ENCODE data around the gene AADACL3. TPM values are rescaled to one million over a fixed set of nuclear protein-coding genes. Genes with fewer than 3 reads are reported as not detected.

Gene AADACL3
- total and polyA plus RNA-seq, 2 experiments from 2014 or later = 0.10 TPM; not detected in 1

GRCh38 chr1:12757836-12758235 is 41.9 kb downstream of the AADACL3 start:
- Histone ChIP-seq H3K9me3 (ENCODE audit: low read depth) (no peaks in the 10 kb centered on the region), H3K79me2 (no peaks in the 10 kb centered on the region), H3K4me2 (no peak overlapping the region), H2AFZ (no peak overlapping the region), H4K20me1 (ENCODE audit: insufficient read depth, poor library complexity, severe bottlenecking) (no peaks in the 10 kb centered on the region), H3K9me2 (replicated peaks; ENCODE audit: insufficient read depth) (no peaks in the 10 kb centered on the region), H3K27me3 (no peaks in the 10 kb centered on the region), H3K36me3 (replicated peaks; ENCODE audit: insufficient read depth, low read depth) (no peaks in the 10 kb centered on the region), H3K27ac (no peak overlapping the region), H3K4me3 (no peak overlapping the region), H3K4me1 (ENCODE audit: insufficient read depth) (peaks cover 8% of the 10 kb centered on the region)
- no peak for DNase-seq (ENCODE audit: low spot score)
- WGBS (ENCODE audit: low lambda C conversion rate, missing lambda C conversion rate) = 86% methylated on average over 6 of the region's 6 CpGs
- no peak for TF ChIP-seq CTCF (IDR thresholded peaks at IDR 0.05; ENCODE audit: poor library complexity)
- TF ChIP-seq EZH2phosphoT487 (IDR thresholded peaks at IDR 0.05; ENCODE audit: low read depth, severe bottlenecking, unreplicated experiment) = no peak
- no peak for TF ChIP-seq EZH2 (IDR thresholded peaks at IDR 0.05; ENCODE audit: borderline replicate concordance)

DNA sequence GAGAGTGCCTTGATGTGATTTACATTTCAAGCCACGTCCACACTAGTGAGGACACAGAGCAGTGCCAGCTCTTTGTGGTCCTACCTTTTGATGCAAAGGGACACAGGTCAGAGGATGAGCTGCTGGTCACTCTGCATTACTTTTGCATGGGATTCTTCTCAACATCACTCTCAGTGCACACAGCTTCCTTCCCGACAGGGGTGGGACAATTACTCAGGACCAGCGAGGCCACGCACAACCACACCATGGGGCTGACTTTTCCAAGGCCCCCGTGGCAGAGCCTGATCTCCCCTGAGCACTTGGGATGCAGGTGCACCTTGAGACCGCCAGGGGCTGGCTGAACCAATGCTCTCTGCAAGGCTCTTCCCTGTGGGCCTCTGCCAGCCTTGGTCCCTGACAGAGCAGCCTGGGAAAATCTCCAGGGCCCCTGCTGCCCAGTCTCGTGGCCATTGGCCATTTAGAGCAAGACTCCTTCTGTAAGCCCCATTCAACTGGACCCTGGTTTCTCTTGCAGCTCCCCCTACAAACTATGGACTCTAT is 44.4 kb downstream of the AADACL3 start:
- 66% methylated on average over 7 of the region's 7 CpGs for WGBS (ENCODE audit: low lambda C conversion rate, missing lambda C conversion rate)
- no peaks in the 10 kb centered on the region for H3K79me2 ChIP-seq
- H3K4me3 ChIP-seq = no peak overlapping the region
- H3K4me1 ChIP-seq (ENCODE audit: insufficient read depth) = peaks cover 8% of the 10 kb centered on the region
- TF ChIP-seq EZH2 (IDR thresholded peaks at IDR 0.05; ENCODE audit: borderline replicate concordance) (no peak), CTCF (IDR thresholded peaks at IDR 0.05; ENCODE audit: poor library complexity) (no peak), EZH2phosphoT487 (IDR thresholded peaks at IDR 0.05; ENCODE audit: low read depth, severe bottlenecking, unreplicated experiment) (no peak)
- no peak overlapping the region for H3K4me2 ChIP-seq
- H3K9me3 ChIP-seq (ENCODE audit: low read depth) = no peaks in the 10 kb centered on the region
- H3K27ac ChIP-seq = no peak overlapping the region
- no peak overlapping the region for H2AFZ ChIP-seq
- no peaks in the 10 kb centered on the region for H3K27me3 ChIP-seq
- no peaks in the 10 kb centered on the region for H3K9me2 ChIP-seq (replicated peaks; ENCODE audit: insufficient read depth)
- no peaks in the 10 kb centered on the region for H3K36me3 ChIP-seq (replicated peaks; ENCODE audit: insufficient read depth, low read depth)
- no peaks in the 10 kb centered on the region for H4K20me1 ChIP-seq (ENCODE audit: insufficient read depth, poor library complexity, severe bottlenecking)
- DNase-seq (ENCODE audit: low spot score) = no peak

DNA sequence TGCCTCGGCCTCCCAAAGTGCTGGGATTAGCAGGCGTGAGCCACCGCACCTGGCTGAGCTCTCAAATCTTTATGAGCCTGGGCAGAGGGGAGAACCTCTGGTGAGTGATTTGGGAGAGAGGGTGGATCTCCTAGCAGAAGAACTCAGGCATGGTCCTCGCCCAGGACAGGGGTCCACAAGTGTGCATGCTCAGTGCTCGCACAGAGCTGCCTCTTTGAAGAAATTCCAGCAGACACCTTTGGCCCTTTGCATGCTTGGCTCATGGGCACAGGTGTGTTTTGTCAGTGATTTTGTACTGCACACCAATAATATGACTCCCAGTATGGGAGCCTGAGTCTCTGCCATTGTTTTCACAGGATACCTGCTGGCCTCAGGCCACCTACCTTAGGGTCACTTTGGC is 45.9 kb downstream of the AADACL3 start:
- 93% methylated on average over 5 of the region's 5 CpGs for WGBS (ENCODE audit: low lambda C conversion rate, missing lambda C conversion rate)
- TF ChIP-seq CTCF (IDR thresholded peaks at IDR 0.05; ENCODE audit: poor library complexity) = no peak
- TF ChIP-seq EZH2phosphoT487 (IDR thresholded peaks at IDR 0.05; ENCODE audit: low read depth, severe bottlenecking, unreplicated experiment) = no peak
- TF ChIP-seq EZH2 (IDR thresholded peaks at IDR 0.05; ENCODE audit: borderline replicate concordance) = no peak
- DNase-seq (ENCODE audit: low spot score) = no peak
- Histone ChIP-seq H3K9me2 (replicated peaks; ENCODE audit: insufficient read depth) (no peaks in the 10 kb centered on the region), H3K4me2 (no peak overlapping the region), H3K79me2 (no peaks in the 10 kb centered on the region), H3K4me3 (no peak overlapping the region), H3K9me3 (ENCODE audit: low read depth) (no peaks in the 10 kb centered on the region), H2AFZ (no peak overlapping the region), H3K36me3 (replicated peaks; ENCODE audit: insufficient read depth, low read depth) (no peaks in the 10 kb centered on the region), H3K27me3 (no peaks in the 10 kb centered on the region), H3K4me1 (ENCODE audit: insufficient read depth) (peaks cover 1% of the 10 kb centered on the region), H3K27ac (no peak overlapping the region), H4K20me1 (ENCODE audit: insufficient read depth, poor library complexity, severe bottlenecking) (no peaks in the 10 kb centered on the region)

All from hepatocyte (in vitro differentiated cells).